ENCODE measurements around the gene RBMS3. TPM values are rescaled to one million over a fixed set of nuclear protein-coding genes. Genes with fewer than 3 reads are reported as not detected.
A peak's percentile ranks its signal among the peaks of the same experiment; 100 is the strongest.

RBMS3 gene
- total RNA-seq, 3 donors from 2014 or later, result 48.4 to 117 (median 103) TPM

DNA sequence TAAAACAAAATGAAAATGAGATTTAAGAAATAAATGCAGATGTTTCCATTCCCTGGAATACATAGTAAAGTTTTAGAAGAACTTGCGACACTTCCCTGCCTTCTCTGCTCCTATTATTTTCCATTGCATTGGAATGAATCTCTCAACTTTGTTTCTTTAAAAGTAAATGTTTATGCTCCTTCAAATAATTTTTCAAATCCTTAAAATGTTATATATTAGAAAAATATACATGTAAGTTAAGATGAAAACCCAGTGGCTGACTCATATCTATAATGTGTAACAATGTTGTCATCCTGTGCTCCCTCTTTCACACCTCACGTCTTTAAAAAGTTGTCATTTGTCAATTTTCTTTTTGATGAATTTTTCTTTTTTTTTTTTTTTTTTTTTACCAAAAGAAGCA is 3.6 kb downstream of the RBMS3 start:
- H3K4me1 ChIP-seq, result no peaks in the 10 kb centered on the region
- intact Hi-C loops (cut with DNase I; ENCODE audit: low total_unique reads), result loop anchor here (5.0 kb wide), 1 partner anchor 473 kb away; no protein-coding TSS in a partner anchor
- H3K27ac ChIP-seq, result peak overlapping the region; percentile 88 to 94
- TF ChIP-seq POLR2AphosphoS5 (IDR thresholded peaks at IDR 0.05) (no peak), POLR2A (IDR thresholded peaks at IDR 0.05) (no peak)
- TF ChIP-seq, protein P1, sequence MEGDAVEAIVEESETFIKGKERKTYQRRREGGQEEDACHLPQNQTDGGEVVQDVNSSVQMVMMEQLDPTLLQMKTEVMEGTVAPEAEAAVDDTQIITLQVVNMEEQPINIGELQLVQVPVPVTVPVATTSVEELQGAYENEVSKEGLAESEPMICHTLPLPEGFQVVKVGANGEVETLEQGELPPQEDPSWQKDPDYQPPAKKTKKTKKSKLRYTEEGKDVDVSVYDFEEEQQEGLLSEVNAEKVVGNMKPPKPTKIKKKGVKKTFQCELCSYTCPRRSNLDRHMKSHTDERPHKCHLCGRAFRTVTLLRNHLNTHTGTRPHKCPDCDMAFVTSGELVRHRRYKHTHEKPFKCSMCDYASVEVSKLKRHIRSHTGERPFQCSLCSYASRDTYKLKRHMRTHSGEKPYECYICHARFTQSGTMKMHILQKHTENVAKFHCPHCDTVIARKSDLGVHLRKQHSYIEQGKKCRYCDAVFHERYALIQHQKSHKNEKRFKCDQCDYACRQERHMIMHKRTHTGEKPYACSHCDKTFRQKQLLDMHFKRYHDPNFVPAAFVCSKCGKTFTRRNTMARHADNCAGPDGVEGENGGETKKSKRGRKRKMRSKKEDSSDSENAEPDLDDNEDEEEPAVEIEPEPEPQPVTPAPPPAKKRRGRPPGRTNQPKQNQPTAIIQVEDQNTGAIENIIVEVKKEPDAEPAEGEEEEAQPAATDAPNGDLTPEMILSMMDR (IDR thresholded peaks at IDR 0.05), result no peak
- peak overlapping the region; percentile 61 to 81 (median 65) for H3K4me3 ChIP-seq
- H3K36me3 ChIP-seq, result no peaks in the 10 kb centered on the region
- no peaks in the 10 kb centered on the region for H3K9me3 ChIP-seq
- no peak for DNase-seq (ENCODE audit: low spot score in 2 of 2)
- no peaks in the 10 kb centered on the region for H3K27me3 ChIP-seq

DNA sequence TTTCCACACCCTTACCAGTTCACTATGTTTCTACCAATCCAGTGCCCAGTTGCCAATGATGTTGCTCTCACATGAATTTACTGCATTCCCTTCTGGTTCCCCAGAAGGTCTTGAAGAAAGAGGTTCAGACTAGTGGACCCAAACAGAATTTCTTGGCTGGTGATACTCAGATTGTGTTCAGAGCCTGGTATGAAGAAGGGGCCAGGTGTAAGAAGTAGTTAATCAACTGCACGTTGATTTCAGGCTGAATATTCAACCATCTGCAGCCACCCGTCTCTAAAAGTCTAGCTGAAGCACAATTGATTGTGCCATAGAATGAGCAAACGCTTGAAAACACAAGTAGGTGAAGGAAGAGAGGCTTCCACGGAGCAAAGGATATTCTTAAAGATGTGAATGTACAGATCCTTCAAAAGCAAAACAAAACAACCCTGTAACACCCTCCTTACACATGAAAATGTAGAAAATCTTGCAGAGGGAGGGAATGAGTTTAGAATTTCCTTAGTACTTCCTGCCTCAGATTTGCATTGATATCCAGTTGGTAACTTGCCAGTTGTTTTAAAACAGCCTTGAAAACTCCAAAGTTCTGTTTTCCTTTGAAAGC is 4.7 kb downstream of the RBMS3 start:
- no peaks in the 10 kb centered on the region for H3K36me3 ChIP-seq

DNA sequence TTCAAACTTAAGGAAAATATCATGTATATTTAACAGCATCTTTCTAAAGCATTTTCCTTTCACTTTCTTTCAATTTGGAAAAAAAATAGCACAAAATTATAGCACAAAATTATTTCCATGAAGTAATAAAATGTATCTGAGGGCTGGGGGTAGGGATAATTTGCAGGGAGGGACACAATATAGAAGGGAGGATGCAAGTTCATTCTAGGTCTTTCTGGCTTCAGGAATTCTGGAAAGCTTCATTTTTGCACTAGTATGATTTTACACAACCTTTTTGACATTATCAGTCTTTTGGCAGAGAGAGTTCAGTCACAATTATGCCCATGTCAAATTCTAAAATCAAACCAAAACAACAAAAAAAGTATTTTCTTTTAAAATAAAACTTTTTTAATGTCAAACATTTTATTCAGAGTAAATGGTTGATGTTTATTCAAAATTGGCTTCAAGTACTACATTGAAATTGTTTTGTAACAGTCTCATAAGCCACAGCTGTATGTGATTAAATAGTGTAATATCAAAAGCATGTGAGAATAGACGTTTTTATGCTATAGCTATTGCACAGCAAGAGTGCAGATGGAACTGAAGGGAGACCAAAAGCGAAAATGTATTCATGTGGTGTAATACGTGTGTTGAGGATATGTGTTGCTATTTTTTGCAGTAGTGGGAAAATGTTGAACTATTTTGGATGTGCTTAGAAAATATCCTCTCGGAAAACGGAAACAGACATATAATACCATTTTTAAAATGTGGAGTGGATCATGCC is 5.8 kb downstream of the RBMS3 start:
- no peaks in the 10 kb centered on the region for H3K27me3 ChIP-seq
- TF ChIP-seq POLR2AphosphoS5 (IDR thresholded peaks at IDR 0.05), result no peak
- no peak for TF ChIP-seq POLR2A (IDR thresholded peaks at IDR 0.05)
- TF ChIP-seq, protein P1 (IDR thresholded peaks at IDR 0.05), result no peak
- H3K9me3 ChIP-seq, result no peaks in the 10 kb centered on the region
- intact Hi-C loops (cut with DNase I; ENCODE audit: low total_unique reads), result no loop called here
- peak overlapping the region; percentile 61 to 81 (median 65) for H3K4me3 ChIP-seq
- H3K36me3 ChIP-seq, result no peaks in the 10 kb centered on the region
- peak overlapping the region; percentile 86 to 88 for H3K27ac ChIP-seq
- DNase-seq (ENCODE audit: low spot score in 2 of 2), result no peak
- no peaks in the 10 kb centered on the region for H3K4me1 ChIP-seq

More for the DNA sequence above, 4.7 kb downstream of the RBMS3 start:
- Histone ChIP-seq H3K4me1 (no peaks in the 10 kb centered on the region), H3K4me3 (peak overlapping the region; percentile 61 to 81 (median 65)), H3K27ac (peak overlapping the region; percentile 86 to 88), H3K27me3 (no peaks in the 10 kb centered on the region), H3K9me3 (no peaks in the 10 kb centered on the region)
- TF ChIP-seq POLR2A (IDR thresholded peaks at IDR 0.05), result no peak
- no peak for DNase-seq (ENCODE audit: low spot score in 2 of 2)
- intact Hi-C loops (cut with DNase I; ENCODE audit: low total_unique reads), result no loop called here

GRCh38 chr3:29290596-29290995 is 9.7 kb downstream of the RBMS3 start:
- intact Hi-C loops (cut with DNase I; ENCODE audit: low total_unique reads), result no loop called here
- DNase-seq (ENCODE audit: low spot score in 2 of 2), result no peak
- Histone ChIP-seq H3K9me3 (no peaks in the 10 kb centered on the region), H3K27ac (peak overlapping the region; percentile 60 to 67), H3K27me3 (no peaks in the 10 kb centered on the region), H3K36me3 (no peaks in the 10 kb centered on the region), H3K4me3 (peak overlapping the region in 1 of 3 donors; percentile 1), H3K4me1 (no peaks in the 10 kb centered on the region)
- TF ChIP-seq POLR2A (IDR thresholded peaks at IDR 0.05) (no peak), POLR2AphosphoS5 (IDR thresholded peaks at IDR 0.05) (no peak)
- TF ChIP-seq, protein P1 (IDR thresholded peaks at IDR 0.05), result no peak

DNA sequence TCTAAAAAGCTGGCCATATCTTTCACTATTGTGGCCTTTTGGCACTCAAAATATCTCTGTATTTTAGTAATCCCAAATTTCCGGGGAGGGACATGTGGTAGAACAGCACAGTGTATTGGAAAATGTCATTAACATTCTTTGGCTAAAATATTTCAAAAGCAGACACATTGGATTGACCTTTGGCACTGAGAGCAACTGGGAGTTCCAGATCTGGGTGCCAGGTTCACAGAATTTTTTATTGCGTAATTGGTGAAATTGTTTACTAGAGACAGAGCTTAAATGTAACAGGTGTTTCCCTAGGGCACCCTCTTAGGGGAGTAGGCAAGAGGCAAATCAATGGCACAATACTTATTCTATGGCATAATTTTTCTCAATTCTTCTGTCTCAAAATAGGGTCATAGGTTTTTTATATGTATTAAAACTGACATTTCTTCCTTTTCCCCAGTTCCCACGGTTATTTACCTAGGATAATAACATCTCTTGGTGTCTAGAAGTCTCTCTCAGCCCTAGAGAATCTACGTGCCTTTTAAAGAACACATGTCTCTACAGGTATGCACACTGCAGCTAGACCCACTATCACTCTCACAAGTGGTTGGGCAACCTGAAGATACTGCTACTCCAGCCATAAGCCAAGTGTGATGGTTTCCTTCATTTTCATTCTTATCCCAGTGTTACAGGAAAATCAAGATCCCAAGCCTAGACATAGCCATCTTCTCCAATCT is 10.6 kb downstream of the RBMS3 start:
- no peak for DNase-seq (ENCODE audit: low spot score in 2 of 2)
- Histone ChIP-seq H3K9me3 (no peaks in the 10 kb centered on the region), H3K4me1 (no peaks in the 10 kb centered on the region), H3K4me3 (no peak overlapping the region), H3K36me3 (no peaks in the 10 kb centered on the region), H3K27ac (peak overlapping the region; percentile 29 to 67), H3K27me3 (no peaks in the 10 kb centered on the region)
- TF ChIP-seq POLR2A (IDR thresholded peaks at IDR 0.05), result no peak
- peak in 1 of 3 donors; percentile 74 for TF ChIP-seq POLR2AphosphoS5 (IDR thresholded peaks at IDR 0.05)
- TF ChIP-seq, protein P1 (IDR thresholded peaks at IDR 0.05), result no peak
- intact Hi-C loops (cut with DNase I; ENCODE audit: low total_unique reads), result no loop called here
